Measurements from ENCODE around the gene ADCYAP1R1. TPM values are rescaled to one million over a fixed set of nuclear protein-coding genes. Genes with fewer than 3 reads are reported as not detected.

The ADCYAP1R1 gene
- total RNA-seq, 1 donor from 2014 or later, result 39.3 TPM

GRCh38 chr7:31129067-31129466 is 77.0 kb downstream of the ADCYAP1R1 start:
- peaks cover 4% of the 10 kb centered on the region for H3K4me1 Mint-ChIP-seq (ENCODE audit: unreplicated experiment)
- H3K27ac Mint-ChIP-seq (ENCODE audit: unreplicated experiment), result no peak overlapping the region
- no peaks in the 10 kb centered on the region for H3K9me3 Mint-ChIP-seq (ENCODE audit: unreplicated experiment)
- no peak for DNase-seq (ENCODE audit: low spot score)
- H3K4me3 Mint-ChIP-seq (ENCODE audit: unreplicated experiment), result no peak overlapping the region
- no peaks in the 10 kb centered on the region for H3K36me3 Mint-ChIP-seq (ENCODE audit: low read depth, unreplicated experiment)
- TF ChIP-seq CTCF (IDR thresholded peaks at IDR 0.05; ENCODE audit: unreplicated experiment), result no peak
- H3K27me3 Mint-ChIP-seq (ENCODE audit: unreplicated experiment), result peaks cover 2% of the 10 kb centered on the region

GRCh38 chr7:31133497-31133896 is 81.4 kb downstream of the ADCYAP1R1 start:
- Mint-ChIP-seq H3K9me3 (ENCODE audit: unreplicated experiment) (no peaks in the 10 kb centered on the region), H3K27me3 (ENCODE audit: unreplicated experiment) (peaks cover 5% of the 10 kb centered on the region), H3K27ac (ENCODE audit: unreplicated experiment) (no peak overlapping the region), H3K4me1 (ENCODE audit: unreplicated experiment) (peaks cover 4% of the 10 kb centered on the region), H3K36me3 (ENCODE audit: low read depth, unreplicated experiment) (no peaks in the 10 kb centered on the region), H3K4me3 (ENCODE audit: unreplicated experiment) (no peak overlapping the region)
- no peak for TF ChIP-seq CTCF (IDR thresholded peaks at IDR 0.05; ENCODE audit: unreplicated experiment)
- no peak for DNase-seq (ENCODE audit: low spot score)

GRCh38 chr7:31134246-31135188 is 82.4 kb downstream of the ADCYAP1R1 start:
- no peaks in the 10 kb centered on the region for H3K36me3 Mint-ChIP-seq (ENCODE audit: low read depth, unreplicated experiment)
- no peak overlapping the region for H3K27ac Mint-ChIP-seq (ENCODE audit: unreplicated experiment)
- peak; percentile 75 for TF ChIP-seq CTCF (IDR thresholded peaks at IDR 0.05; ENCODE audit: unreplicated experiment)
- H3K4me1 Mint-ChIP-seq (ENCODE audit: unreplicated experiment), result no peaks in the 10 kb centered on the region
- peak; percentile 83 for DNase-seq (ENCODE audit: low spot score)
- peaks cover 6% of the 10 kb centered on the region for H3K27me3 Mint-ChIP-seq (ENCODE audit: unreplicated experiment)
- H3K9me3 Mint-ChIP-seq (ENCODE audit: unreplicated experiment), result no peaks in the 10 kb centered on the region
- H3K4me3 Mint-ChIP-seq (ENCODE audit: unreplicated experiment), result no peak overlapping the region

GRCh38 chr7:31137234-31137633 is 85.1 kb downstream of the ADCYAP1R1 start:
- peaks cover 6% of the 10 kb centered on the region for H3K27me3 Mint-ChIP-seq (ENCODE audit: unreplicated experiment)
- no peaks in the 10 kb centered on the region for H3K36me3 Mint-ChIP-seq (ENCODE audit: low read depth, unreplicated experiment)
- no peak overlapping the region for H3K27ac Mint-ChIP-seq (ENCODE audit: unreplicated experiment)
- H3K9me3 Mint-ChIP-seq (ENCODE audit: unreplicated experiment), result no peaks in the 10 kb centered on the region
- no peak for DNase-seq (ENCODE audit: low spot score)
- no peaks in the 10 kb centered on the region for H3K4me1 Mint-ChIP-seq (ENCODE audit: unreplicated experiment)
- no peak overlapping the region for H3K4me3 Mint-ChIP-seq (ENCODE audit: unreplicated experiment)
- TF ChIP-seq CTCF (IDR thresholded peaks at IDR 0.05; ENCODE audit: unreplicated experiment), result no peak

- no peaks in the 10 kb centered on the region for H3K4me1 Mint-ChIP-seq (ENCODE audit: unreplicated experiment)
- no peak for TF ChIP-seq CTCF (IDR thresholded peaks at IDR 0.05; ENCODE audit: unreplicated experiment)
- no peak overlapping the region for H3K4me3 Mint-ChIP-seq (ENCODE audit: unreplicated experiment)
- no peaks in the 10 kb centered on the region for H3K36me3 Mint-ChIP-seq (ENCODE audit: low read depth, unreplicated experiment)
- no peaks in the 10 kb centered on the region for H3K27me3 Mint-ChIP-seq (ENCODE audit: unreplicated experiment)
- H3K27ac Mint-ChIP-seq (ENCODE audit: unreplicated experiment), result no peak overlapping the region
- no peaks in the 10 kb centered on the region for H3K9me3 Mint-ChIP-seq (ENCODE audit: unreplicated experiment)
- no peak for DNase-seq (ENCODE audit: low spot score)
Measured at GRCh38 chr7:31145339-31145738, 93.2 kb downstream of the ADCYAP1R1 start.

Measured in endothelial cell (in vitro differentiated cells).